ENCODE data around the gene MPPED2.

MPPED2 gene

DNA sequence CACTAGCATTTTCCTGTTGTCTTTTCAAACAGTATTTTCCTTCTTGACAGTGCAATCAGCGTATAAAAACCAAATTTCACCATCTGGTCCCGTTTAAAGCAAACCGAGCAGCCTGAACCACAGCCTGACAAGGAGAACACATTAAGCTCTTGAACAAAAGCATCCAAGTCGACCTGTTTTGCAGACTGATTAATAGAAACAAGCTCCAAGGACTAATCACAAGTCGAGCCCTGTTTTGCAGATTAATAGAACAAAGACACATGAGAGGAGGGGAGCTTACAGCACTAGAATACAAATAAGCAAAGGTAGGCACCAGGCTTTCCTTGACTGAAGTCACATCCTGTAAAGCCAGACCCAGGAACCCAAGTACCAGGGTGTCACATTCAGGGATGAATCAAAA, 104.8 kb downstream of the MPPED2 start:
- in situ Hi-C loops (cut with MboI; ENCODE audit: low pct_unique_long_range_greater_than_20kb, low sequenced_read_pairs, unreplicated experiment) = no loop called here
- TF ChIP-seq, protein P1, sequence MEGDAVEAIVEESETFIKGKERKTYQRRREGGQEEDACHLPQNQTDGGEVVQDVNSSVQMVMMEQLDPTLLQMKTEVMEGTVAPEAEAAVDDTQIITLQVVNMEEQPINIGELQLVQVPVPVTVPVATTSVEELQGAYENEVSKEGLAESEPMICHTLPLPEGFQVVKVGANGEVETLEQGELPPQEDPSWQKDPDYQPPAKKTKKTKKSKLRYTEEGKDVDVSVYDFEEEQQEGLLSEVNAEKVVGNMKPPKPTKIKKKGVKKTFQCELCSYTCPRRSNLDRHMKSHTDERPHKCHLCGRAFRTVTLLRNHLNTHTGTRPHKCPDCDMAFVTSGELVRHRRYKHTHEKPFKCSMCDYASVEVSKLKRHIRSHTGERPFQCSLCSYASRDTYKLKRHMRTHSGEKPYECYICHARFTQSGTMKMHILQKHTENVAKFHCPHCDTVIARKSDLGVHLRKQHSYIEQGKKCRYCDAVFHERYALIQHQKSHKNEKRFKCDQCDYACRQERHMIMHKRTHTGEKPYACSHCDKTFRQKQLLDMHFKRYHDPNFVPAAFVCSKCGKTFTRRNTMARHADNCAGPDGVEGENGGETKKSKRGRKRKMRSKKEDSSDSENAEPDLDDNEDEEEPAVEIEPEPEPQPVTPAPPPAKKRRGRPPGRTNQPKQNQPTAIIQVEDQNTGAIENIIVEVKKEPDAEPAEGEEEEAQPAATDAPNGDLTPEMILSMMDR (IDR thresholded peaks at IDR 0.05; ENCODE audit: extremely low read depth, insufficient read depth, missing control alignments) = no peak
- no peak for DNase-seq (ENCODE audit: low spot score)

DNA sequence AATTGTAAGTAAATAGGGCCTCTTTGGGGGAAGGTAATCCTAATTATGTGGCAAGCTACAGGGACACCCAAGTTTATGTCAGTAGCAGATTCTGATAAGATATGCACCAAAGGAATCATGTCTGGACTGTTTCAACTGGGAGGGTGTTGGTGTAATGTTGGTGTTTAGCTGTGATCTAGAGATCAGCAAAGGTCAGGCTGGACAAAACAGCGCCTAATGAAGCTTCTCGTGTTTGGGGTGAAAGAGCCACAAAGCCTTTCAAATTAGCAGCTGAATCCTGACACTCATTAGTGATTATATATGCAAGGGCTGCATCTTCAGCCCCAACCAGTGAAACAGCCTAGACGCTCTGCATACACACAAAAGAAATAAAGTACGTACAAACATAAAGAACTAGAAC, 106.3 kb downstream of the MPPED2 start:
- in situ Hi-C loops (cut with MboI; ENCODE audit: low pct_unique_long_range_greater_than_20kb, low sequenced_read_pairs, unreplicated experiment) = no loop called here
- TF ChIP-seq, protein P1 (IDR thresholded peaks at IDR 0.05; ENCODE audit: extremely low read depth, insufficient read depth, missing control alignments) = no peak
- DNase-seq (ENCODE audit: low spot score) = no peak

DNA sequence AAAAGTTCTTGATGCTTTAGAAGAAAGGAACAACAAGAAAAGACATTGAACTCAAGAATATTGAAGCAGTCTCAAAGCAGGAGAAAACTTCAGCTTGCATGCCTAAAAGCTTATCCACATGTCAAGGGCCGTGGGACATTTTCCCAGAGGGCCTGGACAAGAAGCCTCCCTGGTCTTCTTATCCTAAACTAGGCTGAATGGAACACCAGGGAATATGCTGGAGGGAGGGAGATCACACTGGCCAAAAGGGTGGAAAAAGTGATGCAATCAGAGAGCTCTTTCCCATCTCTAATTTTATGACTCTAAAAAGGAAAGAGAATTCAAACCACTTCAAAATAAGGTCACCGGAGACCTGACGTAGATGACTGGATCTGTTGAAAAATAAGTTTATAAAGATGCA, 107.2 kb downstream of the MPPED2 start:
- no peak for DNase-seq (ENCODE audit: low spot score)
- TF ChIP-seq, protein P1 (IDR thresholded peaks at IDR 0.05; ENCODE audit: extremely low read depth, insufficient read depth, missing control alignments) = no peak
- in situ Hi-C loops (cut with MboI; ENCODE audit: low pct_unique_long_range_greater_than_20kb, low sequenced_read_pairs, unreplicated experiment) = no loop called here

DNA sequence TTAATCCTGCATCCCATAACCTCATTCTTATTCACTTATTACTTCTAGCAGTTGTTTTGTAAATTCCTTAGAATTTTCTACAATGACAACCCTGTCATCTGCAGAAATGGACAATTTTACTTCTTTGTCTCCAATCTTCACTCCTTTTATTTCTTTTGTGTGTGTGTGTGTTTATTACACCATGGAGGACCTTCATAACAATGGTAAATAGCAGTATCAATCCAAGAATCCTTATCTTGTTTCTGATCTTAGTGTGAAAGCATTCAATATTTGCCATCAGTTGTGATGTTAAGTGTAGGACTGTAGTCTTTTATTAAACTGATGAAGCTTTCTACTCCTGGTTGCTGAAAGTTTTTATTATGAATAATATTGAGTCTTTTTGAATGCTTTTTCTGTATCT, 109.1 kb downstream of the MPPED2 start:
- TF ChIP-seq, protein P1 (IDR thresholded peaks at IDR 0.05; ENCODE audit: extremely low read depth, insufficient read depth, missing control alignments) = no peak
- DNase-seq (ENCODE audit: low spot score) = no peak
- in situ Hi-C loops (cut with MboI; ENCODE audit: low pct_unique_long_range_greater_than_20kb, low sequenced_read_pairs, unreplicated experiment) = no loop called here

DNA sequence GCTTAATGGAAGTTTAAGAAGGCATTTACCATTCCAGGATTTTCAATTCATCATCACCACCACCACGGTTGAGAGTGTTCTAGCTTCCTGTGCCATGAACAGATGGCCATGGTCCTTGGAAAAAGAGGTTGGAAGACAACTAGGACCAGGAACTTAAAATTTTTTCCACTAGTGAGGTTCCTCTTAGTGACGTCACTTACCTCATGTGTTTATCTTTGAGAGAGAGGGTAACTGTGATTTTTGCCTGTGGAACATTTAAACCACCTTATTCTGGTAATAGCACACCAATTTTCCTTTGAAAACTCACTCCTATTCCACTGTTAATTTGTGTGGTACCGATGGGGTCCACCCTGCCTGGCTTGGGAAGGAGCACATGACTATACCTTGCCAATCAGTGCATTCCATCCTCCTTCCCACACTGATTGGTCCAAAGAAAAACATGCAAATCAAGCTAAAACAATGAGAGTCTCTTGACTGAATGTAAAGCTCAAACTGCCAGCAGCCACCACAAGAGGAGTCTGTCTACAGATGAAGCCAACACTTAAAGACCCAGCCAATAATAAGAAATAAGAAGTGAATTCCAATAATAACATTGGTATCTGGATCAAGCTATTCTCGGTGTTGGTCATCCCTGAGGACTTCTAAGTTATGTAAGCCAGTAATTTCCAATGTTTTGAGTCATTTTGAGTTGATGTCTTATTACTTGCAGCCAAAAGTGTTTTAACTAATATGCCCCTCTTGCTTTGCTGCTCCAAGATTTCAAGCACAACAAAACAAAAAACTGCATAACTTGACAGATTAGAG, 111.8 kb downstream of the MPPED2 start:
- in situ Hi-C loops (cut with MboI; ENCODE audit: low pct_unique_long_range_greater_than_20kb, low sequenced_read_pairs, unreplicated experiment) = no loop called here
- no peak for DNase-seq (ENCODE audit: low spot score)
- TF ChIP-seq, protein P1 (IDR thresholded peaks at IDR 0.05; ENCODE audit: extremely low read depth, insufficient read depth, missing control alignments) = no peak

DNA sequence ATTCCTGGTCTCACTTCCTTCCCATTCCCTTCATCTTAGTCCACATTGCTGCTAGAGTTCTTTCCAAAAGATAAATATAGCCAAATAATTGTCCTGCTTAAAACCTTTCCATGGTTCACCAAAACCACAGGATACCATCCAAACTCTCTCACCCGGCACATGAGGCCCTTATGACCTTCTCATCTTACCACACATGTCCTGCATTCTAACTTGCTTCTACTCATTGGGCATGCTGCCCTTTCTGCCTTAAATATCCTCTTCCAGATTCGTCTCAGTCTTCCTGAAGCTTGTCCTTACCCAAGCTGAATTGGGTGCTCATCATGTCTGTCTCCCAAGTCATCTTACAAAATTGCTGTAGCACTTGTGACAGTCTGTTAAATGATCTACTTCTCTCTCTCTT, 114.9 kb downstream of the MPPED2 start:
- in situ Hi-C loops (cut with MboI; ENCODE audit: low pct_unique_long_range_greater_than_20kb, low sequenced_read_pairs, unreplicated experiment) = no loop called here
- DNase-seq (ENCODE audit: low spot score) = no peak
- TF ChIP-seq, protein P1 (IDR thresholded peaks at IDR 0.05; ENCODE audit: extremely low read depth, insufficient read depth, missing control alignments) = no peak

All from GM13977 (cell line).